Thyroid gland (tissue), 4 donors: Measurements from ENCODE around the gene TXNDC11. TPM values are rescaled to one million over a fixed set of nuclear protein-coding genes. Genes with fewer than 3 reads are reported as not detected.
A peak's percentile ranks its signal among the peaks of the same experiment; 100 is the strongest.

Experiments used
- DNase-seq, 2 donors: peaks; one replicate each; pipeline ENCODE4 v3.0.0-alpha.2; 2019
- H3K27ac ChIP-seq, 3 donors: fragments of 200-600 bp; sonication (generic); 1 replicate in 2 of 3; 2 replicates in 1 of 3; pipeline ENCODE4 v1.5.1; 2016 to 2019; ENCODE audit warnings: mild to moderate bottlenecking in 1 of 3, moderate library complexity in 1 of 3
- H3K27me3 ChIP-seq: fragments of 200-600 bp; sonication (generic); one replicate; pipeline ENCODE4 v1.5.1; 2019
- H3K36me3 ChIP-seq, 2 donors: fragments of 200-600 bp; sonication (generic); one replicate each; pipeline ENCODE4 v1.5.1; 2016 to 2019
- H3K4me1 ChIP-seq, 2 donors: fragments of 200-600 bp; sonication (generic); one replicate each; pipeline ENCODE4 v1.5.1; 2017 to 2019
- H3K4me3 ChIP-seq, 3 donors: fragments of 200-600 bp; sonication (generic); replicated peaks in 1 of 3; 1 replicate in 2 of 3; 2 replicates in 1 of 3; pipeline ENCODE4 v1.5.1; 2016; ENCODE audit warnings: mild to moderate bottlenecking in 1 of 3
- H3K9me3 ChIP-seq: fragments of 200-600 bp; sonication (generic); one replicate; pipeline ENCODE4 v1.5.1; 2017
- POLR2A ChIP-seq, 2 donors: fragments of 450-650 bp; IDR thresholded peaks; one replicate each; pipeline ENCODE4 v1.6.1; 2017; ENCODE audit warnings: antibody characterized with exemption in 2 of 2, mild to moderate bottlenecking in 2 of 2, moderate library complexity in 1 of 2
- WGBS, 2 donors: methylation state at CpG; one replicate each; pipeline ENCODE4 v1.1.5; 2017; 5-methylcytosine and 5-hydroxymethylcytosine counted together
- intact Hi-C: fragments of 100-400 bp; cut with DNase I; formaldehyde crosslinking; loops from one replicate; pipeline ENCODE4 v1.15.1; 2023
- total RNA-seq, 4 donors: library from RNA; depleted of rRNA; stranded (reverse); fragments of >200 nt; gene quantifications; one replicate each; pipeline ENCODE4 v1.2.3, GENCODE V29; 2016
- TF ChIP-seq, protein P1 (sequence below), 6 experiments: fragments of 200-600 bp in 3 of 6; fragments of 450-650 bp in 3 of 6; sonication (generic) in 3 of 6; IDR thresholded peaks; one replicate each; pipeline ENCODE4 v1.5.1; 2016 to 2019; ENCODE audit warnings: antibody characterized with exemption in 6 of 6, mild to moderate bottlenecking in 2 of 6, inconsistent platforms in 1 of 6, moderate library complexity in 1 of 6

The TXNDC11 gene
- total RNA-seq, 4 donors from 2014 or later: 77.3 to 135 (median 115) TPM

DNA sequence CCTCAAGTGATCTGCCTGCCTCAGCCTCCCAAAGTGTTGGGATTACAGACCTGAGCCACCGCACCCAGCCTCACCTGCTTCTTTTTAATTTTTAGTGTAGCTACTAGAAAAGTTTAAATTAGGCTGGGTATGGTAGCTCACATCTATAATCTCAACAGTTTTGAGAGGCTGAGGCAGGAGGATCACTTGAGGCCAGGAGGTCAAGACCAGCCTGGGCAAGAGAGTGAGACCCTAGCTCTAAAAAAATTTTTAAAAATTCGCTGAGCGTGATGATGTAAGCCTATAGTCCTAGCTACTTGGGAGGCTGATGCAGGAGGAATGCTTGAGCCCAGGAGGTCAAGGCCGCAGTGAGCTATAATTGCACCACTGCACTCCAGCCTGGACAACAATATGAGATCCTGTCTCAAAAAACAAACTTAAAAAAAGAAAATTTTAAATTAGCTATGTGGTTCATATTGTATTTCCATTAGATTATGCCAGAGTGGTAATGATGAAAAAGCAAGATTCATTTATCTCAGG is 34.9 kb downstream of the TXNDC11 start:
- Histone ChIP-seq H3K4me1 (peaks cover 40 to 50% of the 10 kb centered on the region in 2 donors), H3K4me3 (no peak overlapping the region), H3K27me3 (no peaks in the 10 kb centered on the region), H3K27ac (peak overlapping the region in 2 of 3 donors; percentile 8 to 17), H3K9me3 (no peaks in the 10 kb centered on the region), H3K36me3 (peaks cover 0 to 3% of the 10 kb centered on the region in 2 donors)
- WGBS, 2 donors: 94 to 96% methylated on average over 4 of the region's 4 CpGs
- intact Hi-C loops: no loop called here
- TF ChIP-seq POLR2A (IDR thresholded peaks at IDR 0.05): no peak
- TF ChIP-seq, protein P1, sequence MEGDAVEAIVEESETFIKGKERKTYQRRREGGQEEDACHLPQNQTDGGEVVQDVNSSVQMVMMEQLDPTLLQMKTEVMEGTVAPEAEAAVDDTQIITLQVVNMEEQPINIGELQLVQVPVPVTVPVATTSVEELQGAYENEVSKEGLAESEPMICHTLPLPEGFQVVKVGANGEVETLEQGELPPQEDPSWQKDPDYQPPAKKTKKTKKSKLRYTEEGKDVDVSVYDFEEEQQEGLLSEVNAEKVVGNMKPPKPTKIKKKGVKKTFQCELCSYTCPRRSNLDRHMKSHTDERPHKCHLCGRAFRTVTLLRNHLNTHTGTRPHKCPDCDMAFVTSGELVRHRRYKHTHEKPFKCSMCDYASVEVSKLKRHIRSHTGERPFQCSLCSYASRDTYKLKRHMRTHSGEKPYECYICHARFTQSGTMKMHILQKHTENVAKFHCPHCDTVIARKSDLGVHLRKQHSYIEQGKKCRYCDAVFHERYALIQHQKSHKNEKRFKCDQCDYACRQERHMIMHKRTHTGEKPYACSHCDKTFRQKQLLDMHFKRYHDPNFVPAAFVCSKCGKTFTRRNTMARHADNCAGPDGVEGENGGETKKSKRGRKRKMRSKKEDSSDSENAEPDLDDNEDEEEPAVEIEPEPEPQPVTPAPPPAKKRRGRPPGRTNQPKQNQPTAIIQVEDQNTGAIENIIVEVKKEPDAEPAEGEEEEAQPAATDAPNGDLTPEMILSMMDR (IDR thresholded peaks at IDR 0.05): no peak
- DNase-seq: no peak

DNA sequence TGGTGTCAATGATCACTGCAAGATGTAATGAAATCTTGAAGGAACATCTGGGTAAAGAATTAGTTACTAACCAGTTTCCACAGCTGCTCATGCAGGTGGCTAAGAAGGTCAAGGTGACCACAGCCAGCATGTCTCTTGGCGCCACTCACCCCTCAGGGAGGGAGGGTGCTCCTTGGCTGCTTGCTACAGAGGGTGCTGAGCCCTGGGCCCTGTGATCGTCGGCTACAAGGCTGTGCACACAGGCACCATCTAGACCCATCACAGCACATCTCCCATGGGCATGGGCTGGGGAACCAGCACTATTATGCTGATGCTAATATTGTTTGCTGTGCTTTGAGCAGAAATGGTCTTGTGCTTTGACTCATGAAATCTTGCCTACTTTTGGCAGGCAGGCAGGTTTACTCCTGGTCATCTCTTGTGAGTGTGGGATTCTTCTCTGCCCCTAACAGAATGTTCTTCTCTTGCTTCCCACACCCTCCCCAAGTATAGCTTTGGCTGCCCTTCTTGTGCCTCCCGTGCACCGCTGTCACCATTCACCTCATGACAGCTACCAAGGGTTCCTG is 36.4 kb downstream of the TXNDC11 start:
- intact Hi-C loops: no loop called here
- 87 to 99% methylated on average over 2 to 3 of the region's 5 CpGs for WGBS, 2 donors

DNA sequence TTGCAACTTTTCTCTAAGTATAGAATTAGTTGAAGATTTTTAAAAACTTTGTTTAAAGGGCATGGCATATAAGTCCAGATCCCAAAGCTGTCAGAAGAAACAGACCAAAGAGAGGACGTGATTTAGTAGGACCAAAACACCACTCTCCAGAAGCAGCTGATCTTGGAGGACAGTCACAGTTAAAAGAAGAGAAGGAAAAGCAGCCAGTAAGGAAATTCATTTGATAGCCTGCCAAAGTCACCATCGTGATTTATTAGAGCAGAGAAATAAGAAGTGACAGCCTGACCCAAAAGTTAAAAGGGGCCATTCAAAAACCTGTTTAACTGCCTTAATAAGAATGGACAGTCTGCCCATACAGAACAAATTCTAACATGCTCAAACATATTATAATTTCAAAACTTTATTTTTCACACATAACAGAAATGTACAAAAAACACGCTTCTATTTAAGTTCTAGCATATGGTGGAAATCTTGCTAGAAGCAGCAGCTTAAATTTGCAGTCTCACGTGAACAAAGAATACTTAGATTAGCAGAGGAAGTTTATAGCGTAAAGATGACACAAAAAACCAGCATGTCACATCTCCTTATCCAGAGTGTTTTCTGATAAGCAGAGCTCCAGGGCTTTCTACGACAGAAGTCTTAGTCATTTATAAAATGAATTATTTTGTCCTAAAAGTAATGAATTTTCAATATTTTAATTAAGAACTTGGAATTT is 37.2 kb downstream of the TXNDC11 start:
- Histone ChIP-seq H3K27me3 (no peaks in the 10 kb centered on the region), H3K9me3 (no peaks in the 10 kb centered on the region), H3K4me1 (peaks cover 22 to 31% of the 10 kb centered on the region in 2 donors), H3K36me3 (peaks cover 0 to 3% of the 10 kb centered on the region in 2 donors), H3K27ac (peak overlapping the region in 2 of 3 donors; percentile 4 to 21), H3K4me3 (no peak overlapping the region)
- intact Hi-C loops: no loop called here
- no peak for DNase-seq
- 65 to 68% methylated on average over 6 of the region's 6 CpGs for WGBS, 2 donors
- TF ChIP-seq POLR2A (IDR thresholded peaks at IDR 0.05): no peak
- TF ChIP-seq, protein P1 (IDR thresholded peaks at IDR 0.05): no peak

More for the DNA sequence above, 36.4 kb downstream of the TXNDC11 start:
- H3K36me3 ChIP-seq: peaks cover 0 to 3% of the 10 kb centered on the region in 2 donors
- DNase-seq: peak; percentile 34 to 39
- peak overlapping the region in 2 of 3 donors; percentile 4 to 21 for H3K27ac ChIP-seq
- no peaks in the 10 kb centered on the region for H3K9me3 ChIP-seq
- H3K4me1 ChIP-seq: peaks cover 29 to 39% of the 10 kb centered on the region in 2 donors
- TF ChIP-seq POLR2A (IDR thresholded peaks at IDR 0.05): no peak
- TF ChIP-seq, protein P1 (IDR thresholded peaks at IDR 0.05): no peak
- no peak overlapping the region for H3K4me3 ChIP-seq
- no peaks in the 10 kb centered on the region for H3K27me3 ChIP-seq

DNA sequence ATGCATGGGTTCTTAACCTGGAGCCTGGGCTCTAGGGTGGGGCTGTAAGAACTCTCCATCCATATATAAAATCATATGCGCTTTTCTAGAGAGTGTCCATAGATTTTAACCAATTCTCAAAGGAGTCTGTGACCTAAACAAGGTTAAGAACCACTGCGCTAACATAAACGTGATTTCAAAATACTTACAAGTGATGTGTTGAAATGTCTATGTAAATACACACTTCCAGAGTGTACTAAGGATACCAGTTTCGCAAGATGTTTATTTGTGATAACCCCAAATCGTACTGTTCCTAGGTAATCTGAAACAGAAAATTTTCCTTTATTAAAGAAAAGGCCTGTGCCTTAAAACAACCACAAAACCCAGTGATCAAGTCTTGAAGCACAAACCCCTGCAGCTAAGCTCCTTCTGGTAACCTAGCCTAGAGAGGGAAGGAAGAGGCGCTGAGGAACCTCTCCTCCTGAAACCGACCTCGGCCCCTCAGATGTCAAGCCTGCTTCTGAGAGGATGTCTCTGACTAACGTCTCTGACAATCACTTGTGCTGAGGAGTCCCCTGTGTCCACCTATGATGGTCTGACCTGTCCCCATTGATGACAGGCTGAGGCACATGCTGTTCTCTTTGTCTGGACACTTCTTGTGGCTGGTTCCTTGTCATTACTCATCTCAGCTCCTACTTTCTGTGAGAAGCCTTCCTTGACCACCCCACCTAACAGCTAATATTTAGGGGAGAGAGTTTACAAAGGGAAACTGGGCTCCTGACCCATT is 42.2 kb downstream of the TXNDC11 start:
- 77 to 83% methylated on average over 9 of the region's 9 CpGs for WGBS, 2 donors
- intact Hi-C loops: no loop called here
- Histone ChIP-seq H3K36me3 (peaks cover 34 to 37% of the 10 kb centered on the region in 2 donors), H3K27ac (no peak overlapping the region), H3K4me1 (peaks cover 5 to 6% of the 10 kb centered on the region in 2 donors), H3K9me3 (no peaks in the 10 kb centered on the region), H3K27me3 (no peaks in the 10 kb centered on the region), H3K4me3 (no peak overlapping the region)
- no peak for DNase-seq
- TF ChIP-seq, protein P1 (IDR thresholded peaks at IDR 0.05): no peak
- no peak for TF ChIP-seq POLR2A (IDR thresholded peaks at IDR 0.05)
